ENCODE measurements around the gene ARHGAP29.

DNA sequence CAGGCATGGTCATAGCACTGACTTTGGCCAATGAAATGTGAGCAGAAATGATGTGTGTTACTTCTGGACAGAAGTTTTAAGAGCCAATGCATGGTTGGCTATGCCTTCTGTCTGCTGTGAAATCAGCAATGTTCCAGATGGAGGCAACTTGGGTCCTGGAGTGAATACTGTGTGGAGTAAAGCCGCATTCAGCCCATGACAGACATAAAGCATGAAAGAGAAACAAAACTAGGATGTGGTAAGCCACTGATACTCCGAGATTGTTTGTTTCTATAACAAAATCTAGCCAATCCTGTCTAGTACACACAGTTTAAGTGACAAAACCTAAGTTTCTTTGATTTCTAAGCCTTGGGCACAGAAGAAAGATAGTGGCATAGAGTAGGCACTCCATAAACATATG is 47.1 kb upstream of the ARHGAP29 start:
- no peak for TF ChIP-seq CTCF (optimal IDR thresholded peaks at IDR 0.05 in 1 of 3, IDR thresholded peaks at IDR 0.05 in 1 of 3, conservative IDR thresholded peaks at IDR 0.05 in 1 of 3; ENCODE audit: extremely low read depth in 1 of 3, insufficient read depth in 2 of 3, low read length in 3 of 3)
- TF ChIP-seq EZH2 (IDR thresholded peaks at IDR 0.05; ENCODE audit: low read length) = no peak

Measured in keratinocyte (primary cell).